PC-3 (cell line): ENCODE measurements around the gene CTSD. TPM values are rescaled to one million over a fixed set of nuclear protein-coding genes. Genes with fewer than 3 reads are reported as not detected.

Source experiments
- ATAC-seq: fragments of 200-7000 bp; cut with Tn5 transposase; 2 replicates; pipeline ENCODE4 v1.9.1; 2020; ENCODE audit warnings: mild to moderate bottlenecking, moderate library complexity
- BruUV-seq: library from RNA; stranded (reverse); fragments of 400-500 nt; replicated peaks from 2 replicates; lab custom pipeline; 2021; lab: Mats Ljungman, UMichigan
- CTCF ChIA-PET: fragments of 300-600 bp; sonication (Branson Sonifier 250); formaldehyde crosslinking; loops from one replicate; lab custom pipeline; 2022; ENCODE audit warnings: antibody characterized with exemption; lab: Charles Lee
- POLR2A ChIA-PET: fragments of 300-600 bp; sonication (Branson Sonifier 250); formaldehyde crosslinking; loops from one replicate; lab custom pipeline; 2022; ENCODE audit warnings: antibody characterized with exemption; ENCODE audit not compliant: unreplicated experiment; lab: Charles Lee
- DNase-seq: peaks from one replicate; pipeline ENCODE4 v3.0.0-alpha.2; 2015
- H2AFZ ChIP-seq: fragments of 300-600 bp; sonication (generic); 2 replicates; pipeline ENCODE4 v1.6.0; 2016; ENCODE audit warnings: antibody characterized with exemption, low read length
- H3F3A ChIP-seq: fragments of 300-600 bp; sonication (generic); one replicate; pipeline ENCODE4 v1.6.0; 2017; ENCODE audit warnings: antibody characterized with exemption, low read length, control low read depth, mild to moderate bottlenecking; ENCODE audit not compliant: unreplicated experiment
- H3K27ac ChIP-seq: fragments of 300-600 bp; sonication (generic); 2 replicates; pipeline ENCODE4 v1.5.1; 2016; ENCODE audit warnings: mild to moderate bottlenecking, low read length
- H3K27me3 ChIP-seq: fragments of 300-600 bp; sonication (generic); 2 replicates; pipeline ENCODE4 v1.6.1; 2016; ENCODE audit warnings: low read length, mixed read lengths
- H3K36me3 ChIP-seq: fragments of 300-600 bp; sonication (generic); 2 replicates; pipeline ENCODE4 v1.6.1; 2016; ENCODE audit warnings: low read depth, mixed run types, low read length, mixed read lengths
- H3K4me1 ChIP-seq: fragments of 300-600 bp; sonication (generic); 2 replicates; pipeline ENCODE4 v1.5.1; 2016; ENCODE audit warnings: low read length; ENCODE audit not compliant: insufficient read depth
- H3K4me2 ChIP-seq: fragments of 300-600 bp; sonication (generic); 2 replicates; pipeline ENCODE4 v1.6.0; 2016; ENCODE audit warnings: low read length
- H3K4me3 ChIP-seq: fragments of 300-600 bp; sonication (generic); 2 replicates; pipeline ENCODE4 v1.5.1; 2016; ENCODE audit warnings: mild to moderate bottlenecking, low read length, mixed read lengths
- H3K79me2 ChIP-seq: fragments of 300-600 bp; sonication (generic); 2 replicates; pipeline ENCODE4 v1.6.1; 2017; ENCODE audit warnings: low read length, mixed read lengths
- H3K9ac ChIP-seq: fragments of 300-600 bp; sonication (generic); 2 replicates; pipeline ENCODE4 v1.6.0; 2016; ENCODE audit warnings: mild to moderate bottlenecking, low read length
- H3K9me2 ChIP-seq: fragments of 300-600 bp; sonication (generic); replicated peaks from 2 replicates; pipeline ENCODE4 v1.6.1; 2016; ENCODE audit warnings: mixed run types, low read length, mixed read lengths
- H3K9me3 ChIP-seq: fragments of 300-600 bp; sonication (generic); 2 replicates; pipeline ENCODE4 v1.6.1; 2016; ENCODE audit warnings: low read length, mixed read lengths
- H4K20me1 ChIP-seq: fragments of 300-600 bp; sonication (generic); 2 replicates; pipeline ENCODE4 v1.6.1; 2016; ENCODE audit warnings: low read length, mixed read lengths
- EZH2 ChIP-seq: fragments of 300-600 bp; sonication (generic); IDR thresholded peaks from one replicate; pipeline ENCODE4 v1.6.1; 2017; ENCODE audit warnings: antibody characterized with exemption, mild to moderate bottlenecking, low read length; ENCODE audit not compliant: unreplicated experiment
- EZH2phosphoT487 ChIP-seq: fragments of 300-600 bp; sonication (generic); IDR thresholded peaks from 2 replicates; pipeline ENCODE4 v1.6.1; 2018; ENCODE audit warnings: mild to moderate bottlenecking, antibody characterized with exemption, low read length, borderline replicate concordance
- intact Hi-C: fragments of 100-400 bp; cut with micrococcal nuclease; formaldehyde crosslinking; loops from 2 replicates; pipeline ENCODE4 v1.9.0; 2023
- total RNA-seq: library from RNA; depleted of rRNA; stranded (reverse); fragments of >200 nt; gene quantifications from 2 replicates; pipeline ENCODE4 v1.2.3, GENCODE V29; 2014
- TF ChIP-seq, protein P1 (sequence below): fragments of 300-600 bp; sonication (generic); conservative IDR thresholded peaks from 2 replicates; pipeline ENCODE4 v1.5.1; 2017; ENCODE audit warnings: antibody characterized with exemption, low read depth, mild to moderate bottlenecking, low read length

Gene CTSD
- total RNA-seq, 1 experiment from 2014 or later, result 308 TPM

DNA sequence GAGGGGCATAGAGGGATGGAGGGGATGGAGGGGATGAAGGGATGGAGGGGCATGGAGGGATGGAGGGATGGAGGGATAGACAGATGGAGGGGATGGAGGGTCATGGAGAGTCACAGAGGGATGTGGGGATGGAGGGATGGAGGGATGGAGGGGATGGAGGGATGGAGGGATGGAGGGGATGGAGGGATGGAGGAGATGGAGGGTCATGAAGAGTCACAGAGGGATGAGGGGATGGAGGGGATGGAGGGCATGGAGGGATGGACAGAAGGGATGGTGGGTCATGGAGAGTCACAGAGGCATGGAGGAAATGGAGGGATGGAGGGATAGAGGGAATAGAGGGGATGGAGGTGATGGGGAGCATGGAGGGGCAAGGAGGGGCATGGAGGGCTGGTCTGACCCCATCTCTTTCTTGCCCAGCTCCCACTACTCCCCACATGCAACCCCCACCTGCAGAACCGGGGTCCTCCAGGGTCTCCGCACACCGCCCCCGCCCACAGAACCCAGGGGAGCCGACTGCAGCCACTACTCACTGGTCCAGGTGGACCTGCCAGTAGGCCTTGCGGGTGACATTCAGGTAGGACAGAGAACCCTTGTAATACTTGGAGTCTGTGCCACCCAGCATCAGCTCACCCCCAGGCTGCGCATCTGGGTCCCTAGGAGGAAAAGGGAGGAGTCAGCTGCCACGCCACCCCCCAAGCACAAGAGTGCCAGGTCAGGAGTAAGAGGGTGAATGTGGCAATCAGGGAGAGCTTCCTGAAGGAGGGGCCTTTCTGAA lies 9.2 kb downstream of the CTSD start:
- POLR2A ChIA-PET, result no interaction called here
- no peak for DNase-seq
- Histone ChIP-seq H3K79me2 (no peaks in the 10 kb centered on the region), H3K9me3 (no peaks in the 10 kb centered on the region), H3K27ac (no peak overlapping the region), H3K4me2 (no peak overlapping the region), H4K20me1 (no peaks in the 10 kb centered on the region), H3K4me1 (no peaks in the 10 kb centered on the region), H3K27me3 (no peaks in the 10 kb centered on the region), H3K9me2 (no peaks in the 10 kb centered on the region), H3K36me3 (no peaks in the 10 kb centered on the region; the same call in 1 of the 2 replicates), H2AFZ (no peak overlapping the region), H3K4me3 (no peak overlapping the region), H3K9ac (no peak overlapping the region), H3F3A (no peaks in the 10 kb centered on the region)
- BruUV-seq, result no TSS peak
- TF ChIP-seq EZH2phosphoT487, result no peak
- TF ChIP-seq, protein P1, sequence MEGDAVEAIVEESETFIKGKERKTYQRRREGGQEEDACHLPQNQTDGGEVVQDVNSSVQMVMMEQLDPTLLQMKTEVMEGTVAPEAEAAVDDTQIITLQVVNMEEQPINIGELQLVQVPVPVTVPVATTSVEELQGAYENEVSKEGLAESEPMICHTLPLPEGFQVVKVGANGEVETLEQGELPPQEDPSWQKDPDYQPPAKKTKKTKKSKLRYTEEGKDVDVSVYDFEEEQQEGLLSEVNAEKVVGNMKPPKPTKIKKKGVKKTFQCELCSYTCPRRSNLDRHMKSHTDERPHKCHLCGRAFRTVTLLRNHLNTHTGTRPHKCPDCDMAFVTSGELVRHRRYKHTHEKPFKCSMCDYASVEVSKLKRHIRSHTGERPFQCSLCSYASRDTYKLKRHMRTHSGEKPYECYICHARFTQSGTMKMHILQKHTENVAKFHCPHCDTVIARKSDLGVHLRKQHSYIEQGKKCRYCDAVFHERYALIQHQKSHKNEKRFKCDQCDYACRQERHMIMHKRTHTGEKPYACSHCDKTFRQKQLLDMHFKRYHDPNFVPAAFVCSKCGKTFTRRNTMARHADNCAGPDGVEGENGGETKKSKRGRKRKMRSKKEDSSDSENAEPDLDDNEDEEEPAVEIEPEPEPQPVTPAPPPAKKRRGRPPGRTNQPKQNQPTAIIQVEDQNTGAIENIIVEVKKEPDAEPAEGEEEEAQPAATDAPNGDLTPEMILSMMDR, result no peak
- TF ChIP-seq EZH2, result no peak
- ATAC-seq, result no peak
- intact Hi-C loops, result no loop called here
- CTCF ChIA-PET, result interaction anchor here (0.6 kb wide), 1 partner anchor 102 kb away, joined by 5 read pairs; no protein-coding TSS in a partner anchor

DNA sequence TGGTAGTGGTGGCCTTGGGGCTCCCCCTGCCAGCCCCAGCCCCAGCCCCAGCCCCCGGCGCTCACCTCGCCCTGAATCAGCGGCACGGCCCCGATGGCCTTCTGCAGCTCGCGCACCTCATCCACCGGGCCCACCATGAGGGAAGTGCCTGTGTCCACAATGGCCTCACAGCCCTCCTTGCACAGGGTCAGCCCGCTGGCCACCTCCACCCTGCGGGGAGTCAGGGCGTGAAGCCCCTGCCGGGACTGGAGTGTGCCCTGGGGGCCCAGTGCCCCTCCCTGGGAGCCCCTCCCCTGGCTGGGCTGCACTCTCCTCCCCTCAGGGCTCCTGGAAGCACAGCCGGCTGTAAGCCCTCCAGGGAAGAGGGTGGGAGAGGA lies 9.8 kb downstream of the CTSD start:
- Histone ChIP-seq H3K4me2 (no peak overlapping the region), H3K9ac (no peak overlapping the region), H4K20me1 (no peaks in the 10 kb centered on the region), H3K4me3 (no peak overlapping the region), H3K4me1 (no peaks in the 10 kb centered on the region), H3K9me3 (no peaks in the 10 kb centered on the region), H3K27me3 (0 out of 2 replicates have a peak, but pooled peaks cover under 1% of the 10 kb centered on the region), H3K79me2 (no peaks in the 10 kb centered on the region), H3F3A (no peaks in the 10 kb centered on the region), H2AFZ (no peak overlapping the region), H3K27ac (no peak overlapping the region), H3K36me3 (no peaks in the 10 kb centered on the region; the same call in 1 of the 2 replicates), H3K9me2 (no peaks in the 10 kb centered on the region)
- TF ChIP-seq, protein P1, result no peak
- TF ChIP-seq EZH2phosphoT487 (no peak), EZH2 (no peak)
- intact Hi-C loops, result no loop called here
- POLR2A ChIA-PET, result no interaction called here
- no TSS peak for BruUV-seq
- ATAC-seq, result no peak
- DNase-seq, result no peak
- CTCF ChIA-PET, result no interaction called here

DNA sequence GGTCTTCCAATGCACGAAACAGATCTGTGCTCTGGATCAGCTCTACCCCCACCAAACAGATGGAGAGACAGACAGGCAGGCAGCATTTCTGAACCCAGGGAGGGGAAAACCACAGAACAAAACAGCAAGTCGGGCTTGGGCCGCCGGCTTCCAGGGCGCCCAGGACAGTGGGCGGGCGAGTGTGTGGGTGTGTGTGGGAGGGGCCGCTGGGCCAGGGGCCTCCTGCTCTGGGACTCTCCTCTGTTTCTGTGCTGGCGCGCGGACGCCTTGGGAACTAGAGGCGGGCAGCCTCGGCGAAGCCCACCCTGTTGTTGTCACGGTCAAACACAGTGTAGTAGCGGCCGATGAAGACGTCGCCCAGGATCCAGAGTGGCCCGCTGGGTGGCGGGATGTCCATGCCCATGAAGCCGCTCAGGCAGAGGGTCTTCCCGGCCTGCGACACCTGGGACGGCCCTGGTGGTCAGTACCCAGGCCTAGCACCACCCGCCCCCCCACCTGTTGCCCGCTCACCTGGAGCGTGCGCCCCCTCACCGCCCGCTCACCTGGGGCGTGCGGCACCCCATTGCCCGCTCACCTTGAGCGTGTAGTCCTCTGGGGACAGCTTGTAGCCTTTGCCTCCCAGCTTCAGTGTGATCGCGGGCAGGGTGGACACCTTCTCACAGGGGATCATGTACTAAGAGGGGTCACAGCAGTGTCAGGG lies 10.3 kb downstream of the CTSD start:
- Histone ChIP-seq H3K9ac (no peak overlapping the region), H4K20me1 (no peaks in the 10 kb centered on the region), H3K4me3 (no peak overlapping the region), H3K4me2 (no peak overlapping the region), H3K9me3 (no peaks in the 10 kb centered on the region), H3F3A (no peaks in the 10 kb centered on the region), H3K27me3 (peaks cover 5% of the 10 kb centered on the region; the same call in 1 of the 2 replicates), H2AFZ (no peak overlapping the region), H3K4me1 (no peaks in the 10 kb centered on the region), H3K9me2 (no peaks in the 10 kb centered on the region), H3K36me3 (no peaks in the 10 kb centered on the region; the same call in 1 of the 2 replicates), H3K79me2 (no peaks in the 10 kb centered on the region), H3K27ac (no peak overlapping the region)
- intact Hi-C loops, result no loop called here
- TF ChIP-seq EZH2phosphoT487, result no peak
- TF ChIP-seq, protein P1, result no peak
- TF ChIP-seq EZH2, result no peak
- no TSS peak for BruUV-seq
- POLR2A ChIA-PET, result no interaction called here
- ATAC-seq (no peak), DNase-seq (no peak)
- CTCF ChIA-PET, result no interaction called here
